DND-41 (cell line): Measurements from ENCODE around the gene CLEC4F.

Experiments used
- ATAC-seq: fragments of 200-7000 bp; cut with Tn5 transposase; 3 replicates; pipeline ENCODE4 v1.9.1; 2021; ENCODE audit warnings: low read depth; ENCODE audit not compliant: insufficient read depth
- DNase-seq: peaks from one replicate; pipeline ENCODE4 v3.0.0-alpha.2; 2020
- H2AFZ ChIP-seq: 2 replicates; pipeline ENCODE4 v1.6.0; 2012; ENCODE audit warnings: low read depth, low read length
- H3K27ac ChIP-seq: 2 replicates; pipeline ENCODE4 v1.5.1; 2012; ENCODE audit warnings: low read length, inconsistent platforms
- H3K27me3 ChIP-seq: fragments of 200-600 bp; sonication (generic); 2 replicates; pipeline ENCODE4 v1.6.0; 2012; ENCODE audit warnings: low read length, mild to moderate bottlenecking, inconsistent platforms; ENCODE audit not compliant: insufficient read depth, poor library complexity
- H3K36me3 ChIP-seq: 2 replicates; pipeline ENCODE4 v1.5.1; 2012; ENCODE audit warnings: low read length, inconsistent platforms; ENCODE audit not compliant: insufficient read depth
- H3K4me1 ChIP-seq: 2 replicates; pipeline ENCODE4 v1.5.1; 2012; ENCODE audit warnings: mild to moderate bottlenecking, low read length; ENCODE audit not compliant: insufficient read depth
- H3K4me2 ChIP-seq: 2 replicates; pipeline ENCODE4 v1.6.0; 2012; ENCODE audit warnings: mild to moderate bottlenecking, moderate library complexity, low read length, inconsistent platforms; ENCODE audit not compliant: insufficient read depth
- H3K4me3 ChIP-seq, 2 experiments: fragments of 200-600 bp in 1 of 2; shearing (Covaris generic) in 1 of 2; 2 replicates each; pipeline ENCODE4 v1.5.1; 2012 to 2016; ENCODE audit warnings: inconsistent platforms in 2 of 2, low read length in 2 of 2, mild to moderate bottlenecking in 2 of 2, low read depth in 1 of 2, moderate library complexity in 1 of 2
- H3K79me2 ChIP-seq: 2 replicates; pipeline ENCODE4 v1.6.0; 2012; ENCODE audit warnings: low read length, inconsistent platforms; ENCODE audit not compliant: insufficient read depth
- H3K9ac ChIP-seq: 2 replicates; pipeline ENCODE4 v1.6.0; 2012; ENCODE audit warnings: low read depth, mild to moderate bottlenecking, inconsistent platforms, low read length, moderate library complexity
- H3K9me3 ChIP-seq: 2 replicates; pipeline ENCODE4 v1.5.1; 2012; ENCODE audit warnings: low read length, moderate library complexity, mild to moderate bottlenecking, inconsistent platforms; ENCODE audit not compliant: insufficient read depth, severe bottlenecking
- H4K20me1 ChIP-seq: 2 replicates; pipeline ENCODE4 v1.6.0; 2012; ENCODE audit warnings: low read length; ENCODE audit not compliant: insufficient read depth
- CTCF ChIP-seq: IDR thresholded peaks from 2 replicates; pipeline ENCODE4 v1.5.1; 2012; ENCODE audit warnings: borderline replicate concordance, low read length, moderate library complexity, mild to moderate bottlenecking; ENCODE audit not compliant: poor library complexity, severe bottlenecking; ENCODE audit errors: extremely low read depth
- EZH2 ChIP-seq: IDR thresholded peaks from 3 replicates; pipeline ENCODE4 v1.6.1; 2012; ENCODE audit warnings: borderline replicate concordance, low read depth, mild to moderate bottlenecking, moderate library complexity, low read length, inconsistent platforms; ENCODE audit not compliant: severe bottlenecking

CLEC4F gene

GRCh38 chr2:70771446-70771845 lies 49.0 kb downstream of the CLEC4F start:
- Histone ChIP-seq H3K4me3 (no peak overlapping the region), H3K9me3 (no peaks in the 10 kb centered on the region), H3K4me1 (no peaks in the 10 kb centered on the region), H2AFZ (no peak overlapping the region), H3K4me2 (no peak overlapping the region), H4K20me1 (no peaks in the 10 kb centered on the region), H3K79me2 (no peaks in the 10 kb centered on the region), H3K27me3 (peaks cover 3% of the 10 kb centered on the region), H3K36me3 (no peaks in the 10 kb centered on the region), H3K27ac (no peak overlapping the region), H3K9ac (no peak overlapping the region)
- DNase-seq (no peak), ATAC-seq (no peak)
- TF ChIP-seq CTCF (no peak), EZH2 (no peak)

- no peak overlapping the region for H3K4me3 ChIP-seq
- no peaks in the 10 kb centered on the region for H3K36me3 ChIP-seq
- no peaks in the 10 kb centered on the region for H3K4me1 ChIP-seq
- H3K9me3 ChIP-seq = no peaks in the 10 kb centered on the region
- no peak overlapping the region for H3K9ac ChIP-seq
- TF ChIP-seq EZH2 (no peak), CTCF (no peak)
- H4K20me1 ChIP-seq = no peaks in the 10 kb centered on the region
- peaks cover 3% of the 10 kb centered on the region for H3K27me3 ChIP-seq
- no peaks in the 10 kb centered on the region for H3K79me2 ChIP-seq
- no peak for DNase-seq
- ATAC-seq = no peak
- no peak overlapping the region for H2AFZ ChIP-seq
- no peak overlapping the region for H3K27ac ChIP-seq
- H3K4me2 ChIP-seq = no peak overlapping the region
Observed at GRCh38 chr2:70769450-70769849, 50.9 kb downstream of the CLEC4F start.

GRCh38 chr2:70768590-70769085 lies 51.8 kb downstream of the CLEC4F start:
- no peaks in the 10 kb centered on the region for H3K9me3 ChIP-seq
- ATAC-seq (no peak), DNase-seq (no peak)
- no peak overlapping the region for H3K4me3 ChIP-seq
- no peaks in the 10 kb centered on the region for H3K4me1 ChIP-seq
- H3K79me2 ChIP-seq = no peaks in the 10 kb centered on the region
- no peak for TF ChIP-seq EZH2
- TF ChIP-seq CTCF = no peak
- no peak overlapping the region for H2AFZ ChIP-seq
- H3K27ac ChIP-seq = no peak overlapping the region
- H4K20me1 ChIP-seq = no peaks in the 10 kb centered on the region
- H3K9ac ChIP-seq = no peak overlapping the region
- peaks cover 6% of the 10 kb centered on the region for H3K27me3 ChIP-seq
- no peak overlapping the region for H3K4me2 ChIP-seq
- no peaks in the 10 kb centered on the region for H3K36me3 ChIP-seq
